K562 (cell line): ENCODE data around the gene MPPED2. TPM values are rescaled to one million over a fixed set of nuclear protein-coding genes. Genes with fewer than 3 reads are reported as not detected.

Source experiments
- ATAC-seq: fragments of 200-7000 bp; cut with Tn5 transposase; 3 replicates; pipeline ENCODE4 v1.9.1; 2020; ENCODE audit warnings: moderate library complexity
- BruUV-seq: library from RNA; stranded (reverse); fragments of 400-500 nt; replicated peaks from 2 replicates; lab custom pipeline; 2021; lab: Mats Ljungman, UMichigan
- CTCF ChIA-PET: fragments of 300-600 bp; formaldehyde crosslinking; extraction: SDS; loops from one replicate; lab custom pipeline; 2021; ENCODE audit warnings: low intra/inter-chr PET ratio; lab: Yijun Ruan, JAX
- POLR2A ChIA-PET: fragments of 300-600, 350-650 bp; sonication (Branson Sonifier 250); formaldehyde crosslinking; extraction: SDS; loops from one replicate; lab custom pipeline; 2021; ENCODE audit warnings: antibody characterized with exemption, inconsistent platforms; lab: Yijun Ruan, JAX
- DNase-seq, 4 experiments: peaks; one replicate each; pipeline versions ENCODE4 v3.0.0 to v3.0.0-alpha.2; 2011 to 2018; ENCODE audit warnings: low spot score in 3 of 4, mixed read lengths in 3 of 4; ENCODE audit errors: extremely low read depth in 1 of 4
- FAIRE-seq: peaks from 2 replicates; lab custom pipeline; 2011; peaks lifted over from hg19 to GRCh38; lab: Jason Lieb, UNC
- H2AFZ ChIP-seq: 2 replicates; pipeline ENCODE4 v1.6.0; 2011; ENCODE audit warnings: low read depth, low read length, control low read depth, inconsistent platforms
- H3K27ac ChIP-seq: fragments of 200-600 bp; 3 replicates; pipeline ENCODE4 v1.8.0; 2011; ENCODE audit warnings: low read depth, mild to moderate bottlenecking, control low read depth, inconsistent platforms, low read length, moderate library complexity, mixed read lengths; ENCODE audit errors: extremely low read depth
- H3K27me3 ChIP-seq, 2 experiments: fragments of 300-600 bp in 1 of 2; 2 replicates in 1 of 2; 3 replicates in 1 of 2; pipeline versions ENCODE4 v1.6.0 to v1.8.0; 2011; ENCODE audit warnings: inconsistent platforms in 2 of 2, low read length in 2 of 2, mild to moderate bottlenecking in 1 of 2, mixed read lengths in 1 of 2, moderate library complexity in 1 of 2; ENCODE audit not compliant: control insufficient read depth in 2 of 2, insufficient read depth in 2 of 2
- H3K36me3 ChIP-seq: fragments of 300-600 bp; 3 replicates; pipeline ENCODE4 v1.8.0; 2011; ENCODE audit warnings: mild to moderate bottlenecking, low read length, inconsistent platforms; ENCODE audit not compliant: control insufficient read depth, insufficient read depth
- H3K4me1 ChIP-seq, 2 experiments: fragments of 200-600 bp in 1 of 2; replicated peaks in 1 of 2; 2 replicates in 1 of 2; 3 replicates in 1 of 2; pipeline versions ENCODE4 v1.5.1 to v1.8.0; 2011; ENCODE audit warnings: inconsistent platforms in 2 of 2, low read length in 2 of 2, mild to moderate bottlenecking in 1 of 2, mixed read lengths in 1 of 2, moderate library complexity in 1 of 2; ENCODE audit not compliant: control insufficient read depth in 2 of 2, insufficient read depth in 2 of 2
- H3K4me2 ChIP-seq: 2 replicates; pipeline ENCODE4 v1.6.1; 2011; ENCODE audit warnings: low read length, control low read depth, inconsistent platforms, mixed read lengths; ENCODE audit not compliant: insufficient read depth
- H3K4me3 ChIP-seq: fragments of 200-600 bp; sonication (generic), shearing (Covaris generic); 2 replicates; pipeline ENCODE4 v1.5.1; 2016; ENCODE audit warnings: control low read depth, inconsistent platforms
- H3K79me2 ChIP-seq: fragments of 200-600 bp; 3 replicates; pipeline ENCODE4 v1.8.0; 2011; ENCODE audit warnings: low read length, inconsistent platforms; ENCODE audit not compliant: control insufficient read depth, insufficient read depth
- H3K9ac ChIP-seq, 2 experiments: 2 replicates each; pipeline versions ENCODE4 v1.6.0 to v1.6.1; 2011; ENCODE audit warnings: low read depth in 2 of 2, low read length in 2 of 2, control low read depth in 1 of 2, inconsistent platforms in 1 of 2, mild to moderate bottlenecking in 1 of 2, mixed read lengths in 1 of 2; ENCODE audit not compliant: insufficient read depth in 1 of 2
- H3K9me1 ChIP-seq: one replicate; pipeline ENCODE4 v1.6.0; 2011; ENCODE audit warnings: inconsistent platforms, mild to moderate bottlenecking, low read length, moderate library complexity; ENCODE audit not compliant: control insufficient read depth, insufficient read depth
- H3K9me3 ChIP-seq: replicated peaks from 2 replicates; pipeline ENCODE4 v1.5.1; 2011; ENCODE audit warnings: low read depth, low read length, inconsistent platforms; ENCODE audit not compliant: control insufficient read depth, insufficient read depth
- H4K20me1 ChIP-seq: replicated peaks from 2 replicates; pipeline ENCODE4 v1.6.1; 2011; ENCODE audit warnings: low read length, inconsistent platforms, mixed read lengths; ENCODE audit not compliant: control insufficient read depth, insufficient read depth
- FOXJ3 ChIP-seq: sonication (generic); formaldehyde crosslinking; IDR thresholded peaks from 2 replicates; pipeline ENCODE4 v1.4.0; 2020; ENCODE audit warnings: mild to moderate bottlenecking, missing genetic modification reagents
- HOXB6 ChIP-seq: fragments of 250-450 bp; sonication (Bioruptor Pico); IDR thresholded peaks from 2 replicates; pipeline ENCODE4 v1.5.1; 2022; ENCODE audit warnings: mild to moderate bottlenecking, borderline replicate concordance
- PCBP1 ChIP-seq: fragments of 200-400 bp; formaldehyde crosslinking; IDR thresholded peaks from 2 replicates; pipeline ENCODE4 v1.6.1; 2018; ENCODE audit warnings: mild to moderate bottlenecking, low read depth, low read length; ENCODE audit not compliant: poor library complexity, severe bottlenecking
- RERE ChIP-seq: sonication (generic); formaldehyde crosslinking; IDR thresholded peaks from 2 replicates; pipeline ENCODE4 v1.8.0; 2023; ENCODE audit warnings: missing genetic modification reagents, mild to moderate bottlenecking, borderline replicate concordance
- RUNX1 ChIP-seq: sonication (generic); IDR thresholded peaks from 2 replicates; pipeline ENCODE4 v1.6.1; 2016; ENCODE audit warnings: antibody characterized with exemption, low read depth
- ZBED1 ChIP-seq: IDR thresholded peaks from 2 replicates; pipeline ENCODE4 v1.6.1; 2014
- ZBTB1 ChIP-seq: sonication (generic); formaldehyde crosslinking; IDR thresholded peaks from 2 replicates; pipeline ENCODE4 v1.8.1; 2023; ENCODE audit warnings: missing genetic modification reagents, low read depth, mild to moderate bottlenecking, borderline replicate concordance
- ZNF41 ChIP-seq: fragments of 250-450 bp; sonication (Bioruptor Pico); conservative IDR thresholded peaks from 2 replicates; pipeline ENCODE4 v1.4.0; 2020; ENCODE audit warnings: mild to moderate bottlenecking
- ZNF583 ChIP-seq: fragments of 250-450 bp; sonication (Bioruptor Pico); IDR thresholded peaks from 2 replicates; pipeline ENCODE4 v1.4.0; 2020
- WGBS: fragments of 100-300 bp; shearing (Covaris generic); methylation state at CpG from one replicate; pipeline ENCODE4 v1.1.6; 2016; ENCODE audit warnings: low coverage, mixed read lengths; ENCODE audit not compliant: insufficient coverage; ENCODE audit errors: missing lambda C conversion rate; 5-methylcytosine and 5-hydroxymethylcytosine counted together
- in situ Hi-C: fragments of 300-500 bp; cut with MboI; formaldehyde crosslinking; loops from 4 replicates; pipeline ENCODE4 v1.15.0; 2018; ENCODE audit warnings: inconsistent platforms, mixed read lengths
- intact Hi-C: fragments of 100-400 bp; cut with micrococcal nuclease; formaldehyde crosslinking; loops from 2 replicates; pipeline ENCODE4 v1.14.2; 2022
- polyA plus RNA-seq, 8 experiments: library from polyadenylated mRNA; depleted of rRNA in 4 of 8; stranded (reverse) in 5 of 8; unstranded in 3 of 8; fragments of >200 nt; fragmentation: Nextera tagmentation in 2 of 8; fragmentation: Illumina TruSeq in 1 of 8; extraction: Ambion mirVana in 2 of 8; extraction: Trizol in 1 of 8; gene quantifications; 2 replicates each; pipeline versions ENCODE4 v1.2.1 to v1.2.3, GENCODE V29; 2011 to 2014; ENCODE audit warnings: inconsistent platforms in 1 of 8, missing spikeins in 1 of 8
- total RNA-seq, 7 experiments: library from RNA; depleted of rRNA in 6 of 7; stranded (reverse); fragments of >200 nt in 6 of 7; fragmentation: Illumina TruSeq in 2 of 7; extraction: Trizol in 2 of 7; gene quantifications; 2 replicates each; pipeline versions ENCODE4 v1.2.1 to v1.2.3, GENCODE V29; 2011 to 2021; ENCODE audit warnings: low replicate concordance in 1 of 7
- TF ChIP-seq, protein P1 (sequence below): sonication (generic); formaldehyde crosslinking; IDR thresholded peaks from 2 replicates; pipeline ENCODE4 v1.8.1; 2023; ENCODE audit warnings: missing genetic modification reagents, mild to moderate bottlenecking, borderline replicate concordance

Gene MPPED2
- total and polyA plus RNA-seq, 9 of the 15 experiments (the other 6 are each of a cell fraction or from before 2014, with no cell fraction given), result not detected

DNA sequence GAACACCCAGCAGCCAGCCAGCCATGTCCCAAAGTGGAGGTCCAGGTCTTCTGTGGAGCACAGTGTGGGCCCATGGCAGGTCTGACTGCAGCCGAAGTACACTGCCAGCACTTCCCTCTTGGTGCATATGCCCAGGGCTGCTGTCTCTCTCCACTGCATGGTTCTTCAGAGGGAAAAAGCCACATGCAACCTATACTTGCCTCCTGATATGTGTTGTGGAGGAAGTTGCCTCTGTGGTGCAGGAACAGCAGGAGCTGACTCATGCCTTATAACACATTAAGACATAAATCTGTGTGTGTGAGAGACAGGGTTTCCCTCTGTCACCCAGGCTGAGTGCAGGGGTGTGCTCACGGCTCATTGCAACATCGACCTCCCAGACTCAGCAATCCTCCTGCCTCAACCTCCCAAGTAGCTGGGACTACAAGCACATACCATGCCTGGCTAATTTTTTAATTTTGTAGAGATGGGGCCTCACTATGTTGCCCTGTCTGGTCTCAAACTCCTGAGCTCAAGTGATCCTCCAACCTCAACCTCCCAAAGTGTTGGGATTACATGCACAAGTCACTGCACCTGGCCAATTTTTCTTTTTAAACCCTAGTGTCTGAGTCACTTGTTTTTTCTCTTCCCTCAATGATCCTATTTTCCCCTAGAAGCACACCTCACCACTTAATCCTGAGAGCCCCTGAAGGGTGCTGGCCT lies 98.8 kb downstream of the MPPED2 start:
- DNase-seq (no peak), FAIRE-seq (no peak), ATAC-seq (no peak)
- in situ Hi-C loops (no loop called here), intact Hi-C loops (no loop called here)
- BruUV-seq, result no TSS peak
- Histone ChIP-seq H3K36me3 (no peaks in the 10 kb centered on the region), H3K4me3 (no peak overlapping the region), H3K4me1 (no peaks in the 10 kb centered on the region), H3K9me1 (no peaks in the 10 kb centered on the region), H3K79me2 (no peaks in the 10 kb centered on the region), H3K27ac (no peak overlapping the region), H3K9ac (no peak overlapping the region), H4K20me1 (no peaks in the 10 kb centered on the region), H3K4me2 (no peak overlapping the region), H3K9me3 (no peaks in the 10 kb centered on the region), H3K27me3 (no peaks in the 10 kb centered on the region), H2AFZ (no peak overlapping the region)
- CTCF ChIA-PET, result no interaction called here
- 0% methylated on average over 3 of the region's 3 CpGs for WGBS
- POLR2A ChIA-PET, result no interaction called here
- TF ChIP-seq FOXJ3, result no peak
- no peak for TF ChIP-seq ZNF41
- TF ChIP-seq ZNF583 (CRISPR knock-in tag), result no peak
- no peak for TF ChIP-seq ZBTB1 (CRISPR knock-in tag)
- TF ChIP-seq, protein P1, sequence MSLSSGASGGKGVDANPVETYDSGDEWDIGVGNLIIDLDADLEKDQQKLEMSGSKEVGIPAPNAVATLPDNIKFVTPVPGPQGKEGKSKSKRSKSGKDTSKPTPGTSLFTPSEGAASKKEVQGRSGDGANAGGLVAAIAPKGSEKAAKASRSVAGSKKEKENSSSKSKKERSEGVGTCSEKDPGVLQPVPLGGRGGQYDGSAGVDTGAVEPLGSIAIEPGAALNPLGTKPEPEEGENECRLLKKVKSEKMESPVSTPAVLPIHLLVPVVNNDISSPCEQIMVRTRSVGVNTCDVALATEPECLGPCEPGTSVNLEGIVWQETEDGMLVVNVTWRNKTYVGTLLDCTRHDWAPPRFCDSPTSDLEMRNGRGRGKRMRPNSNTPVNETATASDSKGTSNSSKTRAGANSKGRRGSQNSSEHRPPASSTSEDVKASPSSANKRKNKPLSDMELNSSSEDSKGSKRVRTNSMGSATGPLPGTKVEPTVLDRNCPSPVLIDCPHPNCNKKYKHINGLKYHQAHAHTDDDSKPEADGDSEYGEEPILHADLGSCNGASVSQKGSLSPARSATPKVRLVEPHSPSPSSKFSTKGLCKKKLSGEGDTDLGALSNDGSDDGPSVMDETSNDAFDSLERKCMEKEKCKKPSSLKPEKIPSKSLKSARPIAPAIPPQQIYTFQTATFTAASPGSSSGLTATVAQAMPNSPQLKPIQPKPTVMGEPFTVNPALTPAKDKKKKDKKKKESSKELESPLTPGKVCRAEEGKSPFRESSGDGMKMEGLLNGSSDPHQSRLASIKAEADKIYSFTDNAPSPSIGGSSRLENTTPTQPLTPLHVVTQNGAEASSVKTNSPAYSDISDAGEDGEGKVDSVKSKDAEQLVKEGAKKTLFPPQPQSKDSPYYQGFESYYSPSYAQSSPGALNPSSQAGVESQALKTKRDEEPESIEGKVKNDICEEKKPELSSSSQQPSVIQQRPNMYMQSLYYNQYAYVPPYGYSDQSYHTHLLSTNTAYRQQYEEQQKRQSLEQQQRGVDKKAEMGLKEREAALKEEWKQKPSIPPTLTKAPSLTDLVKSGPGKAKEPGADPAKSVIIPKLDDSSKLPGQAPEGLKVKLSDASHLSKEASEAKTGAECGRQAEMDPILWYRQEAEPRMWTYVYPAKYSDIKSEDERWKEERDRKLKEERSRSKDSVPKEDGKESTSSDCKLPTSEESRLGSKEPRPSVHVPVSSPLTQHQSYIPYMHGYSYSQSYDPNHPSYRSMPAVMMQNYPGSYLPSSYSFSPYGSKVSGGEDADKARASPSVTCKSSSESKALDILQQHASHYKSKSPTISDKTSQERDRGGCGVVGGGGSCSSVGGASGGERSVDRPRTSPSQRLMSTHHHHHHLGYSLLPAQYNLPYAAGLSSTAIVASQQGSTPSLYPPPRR (CRISPR knock-in tag), result no peak
- TF ChIP-seq ZBED1, result no peak
- TF ChIP-seq PCBP1, result no peak
- no peak for TF ChIP-seq RERE (CRISPR knock-in tag)
- TF ChIP-seq RUNX1, result no peak
- no peak for TF ChIP-seq HOXB6 (CRISPR knock-in tag)
